HG03439 (cell line): ENCODE data around the gene BOLA3.
"Not testable (repeated sequence)": the region's sequence is repeated elsewhere in the genome, so short reads cannot be mapped to it uniquely, and the experiment has no call there.

Source experiments
- ATAC-seq: cut with Tn5 transposase; IDR thresholded peaks from one replicate; pipeline ENCODE4 v1.9.1; 2021; ENCODE audit warnings: mild to moderate bottlenecking, moderate library complexity; ENCODE audit not compliant: unreplicated experiment

BOLA3 gene

DNA sequence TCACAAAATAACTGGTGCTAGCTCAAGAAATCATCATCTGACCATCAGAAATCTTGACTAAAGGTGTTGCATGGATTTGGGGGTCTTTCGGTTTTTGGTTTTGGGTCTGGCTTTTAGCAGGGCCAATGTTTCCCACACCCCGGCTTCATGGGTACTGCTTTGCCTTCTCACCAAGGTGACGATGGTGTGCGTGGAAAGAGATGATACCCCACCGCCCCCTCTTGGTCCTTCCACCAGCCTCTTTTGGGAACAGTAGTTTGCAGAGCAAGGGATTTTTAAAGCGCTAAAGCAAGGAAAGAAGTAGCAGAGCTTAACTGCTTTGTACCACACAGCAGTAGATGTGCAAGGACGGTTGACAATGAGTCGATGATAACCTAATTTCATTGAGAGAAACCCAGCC, 42.3 kb downstream of the BOLA3 start:
- no peak for ATAC-seq

GRCh38 chr2:74104839-74105238, 42.9 kb downstream of the BOLA3 start:
- ATAC-seq, result no peak

GRCh38 chr2:74103763-74104162, 43.9 kb downstream of the BOLA3 start:
- no peak for ATAC-seq

DNA sequence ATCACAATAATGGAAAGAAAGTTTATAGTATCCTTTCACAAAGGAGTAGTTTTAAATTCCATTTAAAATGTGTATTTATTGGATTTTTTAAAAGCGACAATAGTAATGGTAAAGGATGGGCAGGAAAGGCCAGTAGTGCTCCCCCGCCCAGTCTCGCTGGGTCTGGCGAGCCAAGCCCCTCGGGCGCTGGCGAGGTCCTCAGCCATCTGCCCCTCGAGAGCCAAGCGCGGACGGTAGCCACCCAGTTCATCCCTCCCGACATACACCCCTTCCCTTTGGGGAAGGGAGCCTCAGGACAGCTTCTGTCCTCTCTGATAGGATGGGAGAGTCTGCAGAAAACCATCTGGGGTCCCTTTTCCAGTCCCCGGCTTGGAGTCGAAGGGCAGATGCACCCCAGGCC, 45.2 kb downstream of the BOLA3 start:
- ATAC-seq, result no peak

GRCh38 chr2:74101574-74102300, 46.0 kb downstream of the BOLA3 start:
- ATAC-seq, result no peak

GRCh38 chr2:74100254-74101216, 47.2 kb downstream of the BOLA3 start:
- no peak for ATAC-seq

GRCh38 chr2:74099835-74100234, 47.9 kb downstream of the BOLA3 start:
- no peak for ATAC-seq

DNA sequence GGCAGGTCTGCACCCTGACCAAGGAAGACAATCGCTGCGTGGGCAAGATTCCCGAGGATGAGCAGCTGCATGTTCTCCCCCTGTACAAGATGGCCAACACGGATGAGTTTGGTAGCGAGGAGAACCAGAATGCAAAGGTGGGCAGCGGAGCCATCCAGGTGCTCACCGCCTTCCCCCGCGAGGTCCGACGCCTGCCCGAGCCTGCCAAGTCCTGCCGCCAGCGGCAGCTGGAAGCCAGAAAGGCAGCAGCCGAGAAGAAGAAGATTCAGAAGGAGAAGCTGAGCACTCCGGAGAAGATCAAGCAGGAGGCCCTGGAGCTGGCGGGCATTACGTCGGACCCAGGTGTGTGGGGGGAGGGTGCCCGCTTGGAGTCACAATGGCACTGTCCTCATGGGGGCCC, 48.4 kb downstream of the BOLA3 start:
- no peak for ATAC-seq

- ATAC-seq, result no peak
These were observed 50.1 kb downstream of the BOLA3 start for GRCh38 chr2:74097574-74097973.

DNA sequence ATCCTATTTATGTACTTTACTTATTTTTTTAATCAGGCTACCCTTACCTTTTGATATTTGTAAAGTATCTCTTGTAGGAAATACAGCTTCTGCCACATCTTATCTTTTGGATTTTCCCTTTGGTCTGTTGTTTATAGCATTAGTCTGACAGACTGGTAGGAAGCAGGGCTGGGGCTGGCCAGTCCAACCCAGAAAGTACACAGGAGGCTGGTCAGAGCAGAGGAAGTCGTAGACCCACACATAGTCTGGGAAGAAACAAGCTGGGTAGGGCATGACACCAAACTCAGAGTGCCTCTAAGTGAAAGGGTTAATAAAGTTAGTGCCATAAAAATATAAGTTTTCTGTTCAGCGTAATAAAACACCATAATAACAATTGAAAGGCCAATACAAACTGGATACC, 51.7 kb downstream of the BOLA3 start:
- ATAC-seq, result no peak

DNA sequence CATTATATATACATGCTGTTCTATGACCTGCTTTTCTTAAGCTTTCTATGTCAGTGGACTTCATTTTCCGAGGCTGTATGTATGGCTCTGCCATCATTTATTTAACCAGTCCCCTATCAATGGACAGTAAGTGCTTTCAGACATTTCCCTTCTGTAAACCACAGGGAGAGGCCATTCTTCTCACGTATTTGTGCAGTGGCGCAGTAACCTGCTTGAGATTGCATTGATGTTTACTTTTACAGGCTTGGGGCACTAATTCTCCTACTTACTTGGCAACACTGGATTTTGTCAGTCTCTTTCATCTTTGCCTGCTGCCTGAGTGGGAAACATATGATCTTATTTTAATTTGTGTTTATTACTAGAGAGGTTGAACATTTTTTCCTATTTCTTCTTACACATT, 52.1 kb downstream of the BOLA3 start:
- ATAC-seq, result no peak

- ATAC-seq, result no peak
These were observed 53.4 kb downstream of the BOLA3 start for GRCh38 chr2:74094291-74094690.

DNA sequence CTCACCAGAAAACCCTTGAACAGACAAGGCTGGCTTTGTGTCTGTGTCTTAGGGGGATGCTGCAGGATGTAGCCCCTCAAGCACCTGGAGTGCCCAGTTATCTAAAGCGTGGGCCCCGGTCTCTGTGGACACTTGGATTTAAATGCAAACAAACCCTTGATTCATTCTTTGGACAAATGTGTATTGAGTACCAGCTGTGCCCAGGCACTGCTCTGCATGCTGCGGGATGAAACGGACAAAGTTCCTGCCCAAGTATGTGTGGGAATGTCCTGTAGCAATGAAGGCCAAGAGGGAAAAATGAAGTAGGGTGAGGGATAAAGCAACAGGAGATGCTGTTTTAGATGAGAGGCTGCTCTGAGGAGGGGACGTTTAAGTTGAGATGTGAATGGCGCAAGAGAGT, 53.9 kb downstream of the BOLA3 start:
- no peak for ATAC-seq

- no peak for ATAC-seq
These were observed 54.3 kb downstream of the BOLA3 start for GRCh38 chr2:74093426-74093825.

DNA sequence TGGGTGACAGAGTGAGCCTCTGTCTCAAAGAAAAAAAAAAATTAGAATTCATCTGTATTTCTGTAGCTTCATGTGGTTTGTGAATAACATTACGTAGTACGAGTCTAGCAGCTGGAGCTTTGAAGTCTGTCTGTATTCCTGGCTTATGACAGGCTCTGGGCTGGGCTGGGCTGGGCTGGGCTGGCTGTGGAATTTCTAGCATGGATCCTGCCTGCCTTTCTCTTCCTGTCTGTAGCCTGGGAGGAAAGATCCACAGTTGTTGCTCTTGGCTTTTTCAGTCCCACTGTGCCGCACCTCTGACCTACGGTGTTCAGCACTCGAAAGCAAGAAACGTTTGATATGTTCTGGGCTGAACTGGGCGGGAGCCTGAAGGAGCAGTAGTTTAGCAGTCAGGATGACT, 55.4 kb downstream of the BOLA3 start:
- ATAC-seq, result no peak

DNA sequence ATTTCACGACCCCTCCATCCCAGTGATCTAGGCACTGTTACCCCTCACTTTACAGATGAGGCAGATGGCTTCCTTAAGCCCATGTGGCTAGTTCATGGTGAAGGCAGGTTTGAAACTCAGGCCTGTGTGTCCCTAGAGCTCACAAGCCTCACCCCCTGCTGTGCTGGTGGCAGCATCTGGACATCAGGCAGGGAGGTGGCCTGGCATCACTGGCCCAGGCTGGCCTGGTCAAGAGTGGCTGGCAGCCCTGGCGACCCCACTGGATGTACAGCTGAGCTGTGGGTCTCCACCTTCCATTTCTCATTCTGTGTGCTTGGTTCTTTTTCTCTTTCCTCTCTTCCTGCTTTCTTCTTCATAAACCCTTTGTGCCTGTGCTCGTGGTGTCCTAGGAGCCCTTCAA, 56.3 kb downstream of the BOLA3 start:
- no peak for ATAC-seq

DNA sequence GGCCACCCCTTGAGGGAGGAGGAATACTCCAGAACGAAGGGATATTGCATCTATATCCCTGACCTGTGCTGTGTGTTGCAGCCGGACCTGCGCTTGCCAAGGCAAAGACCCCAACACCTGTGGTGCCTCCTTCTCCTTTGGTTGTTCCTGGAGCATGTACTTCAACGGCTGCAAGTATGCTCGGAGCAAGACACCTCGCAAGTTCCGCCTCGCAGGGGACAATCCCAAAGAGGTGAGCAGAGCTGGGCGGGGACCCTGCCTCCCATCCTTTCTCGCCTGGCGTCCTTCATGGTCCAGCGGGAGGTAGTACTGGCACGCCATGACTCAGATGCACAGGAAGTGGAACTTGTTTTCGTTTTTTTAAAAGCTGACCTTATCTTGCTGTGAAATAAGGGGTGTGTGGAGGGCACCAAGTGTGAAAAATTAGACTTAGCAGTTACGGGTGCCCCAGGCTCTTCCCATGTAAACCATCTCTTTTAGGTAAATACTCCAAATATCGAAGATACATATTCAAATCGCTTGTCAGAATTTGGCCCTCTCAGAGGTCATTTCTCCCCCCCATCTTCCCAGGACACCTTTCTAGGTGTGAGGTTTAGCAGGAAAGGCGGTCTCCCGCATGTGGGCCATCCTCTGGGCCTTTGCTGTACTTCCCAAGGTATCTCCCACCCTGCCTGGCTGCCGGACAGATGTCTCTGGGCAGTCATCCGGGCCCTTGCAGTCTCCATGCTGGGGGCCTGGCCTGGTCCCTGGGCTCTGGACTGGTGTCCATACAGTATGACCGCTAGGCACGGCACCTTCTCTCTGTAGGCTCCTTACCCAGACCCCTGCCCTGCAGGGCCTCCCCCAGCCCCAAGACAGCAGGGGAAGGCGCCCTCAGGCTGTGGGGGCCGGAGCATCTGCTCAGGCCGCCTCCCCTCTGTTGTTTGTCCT, 57.6 kb downstream of the BOLA3 start:
- no peak for ATAC-seq

DNA sequence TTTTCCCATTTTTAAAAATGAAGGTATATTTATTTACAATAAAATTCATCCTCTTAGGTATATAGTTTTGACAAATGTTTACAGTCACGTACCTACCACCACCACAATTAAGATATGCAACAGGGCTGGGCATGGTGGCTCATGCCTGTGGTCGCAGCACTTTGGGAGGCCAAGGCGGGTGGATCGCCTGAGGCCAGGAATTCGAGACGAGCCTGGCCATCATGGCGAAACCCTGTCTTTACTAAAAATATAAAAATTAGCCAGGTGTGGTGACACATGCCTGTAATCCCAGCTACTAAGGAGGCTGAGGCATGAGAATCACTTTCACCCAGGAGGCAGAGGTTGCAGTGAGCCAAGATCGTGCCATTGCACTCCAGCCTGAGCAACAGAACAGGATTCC, 59.0 kb downstream of the BOLA3 start:
- ATAC-seq, result not testable (repeated sequence)

DNA sequence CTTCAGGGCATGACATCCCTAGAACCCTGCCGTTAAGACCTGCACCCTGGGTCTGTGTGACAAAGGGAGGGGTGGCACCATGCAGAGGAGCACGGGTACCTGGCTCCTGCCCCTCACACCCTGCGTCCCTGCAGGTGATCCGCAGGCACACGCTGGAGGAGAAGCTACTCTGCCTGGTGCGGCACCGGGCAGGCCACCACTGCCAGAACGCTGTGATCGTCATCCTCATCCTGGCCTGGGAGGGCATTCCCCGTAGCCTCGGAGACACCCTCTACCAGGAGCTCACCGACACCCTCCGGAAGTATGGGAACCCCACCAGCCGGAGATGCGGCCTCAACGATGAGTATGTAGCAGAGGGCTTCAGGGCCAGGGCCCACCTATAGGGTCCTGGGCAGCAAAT, 60.0 kb downstream of the BOLA3 start:
- ATAC-seq, result no peak

GRCh38 chr2:74086021-74086420, 61.7 kb downstream of the BOLA3 start:
- ATAC-seq, result no peak
